Testis (tissue), 3 donors: ENCODE results near the gene ZNF383. TPM values are rescaled to one million over a fixed set of nuclear protein-coding genes. Genes with fewer than 3 reads are reported as not detected.
A peak's percentile ranks its signal among the peaks of the same experiment; 100 is the strongest.

ENCODE experiments used
- DNase-seq: peaks from one replicate; pipeline ENCODE4 v3.0.0-alpha.2; 2019
- H3K27ac ChIP-seq, 2 donors: fragments of 200-600 bp; sonication (generic); one replicate each; pipeline ENCODE4 v1.5.1; 2019
- H3K27me3 ChIP-seq: fragments of 200-600 bp; sonication (generic); one replicate; pipeline ENCODE4 v1.5.1; 2019
- H3K36me3 ChIP-seq: fragments of 200-600 bp; sonication (generic); one replicate; pipeline ENCODE4 v1.5.1; 2017; ENCODE audit warnings: low read depth; ENCODE audit errors: missing control alignments
- H3K4me1 ChIP-seq: fragments of 200-600 bp; sonication (generic); one replicate; pipeline ENCODE4 v1.5.1; 2019
- H3K4me3 ChIP-seq, 2 donors: fragments of 200-600 bp; sonication (generic); one replicate each; pipeline ENCODE4 v1.5.1; 2017 to 2019
- H3K9me3 ChIP-seq: fragments of 200-600 bp; sonication (generic); one replicate; pipeline ENCODE4 v1.5.1; 2017
- POLR2A ChIP-seq: fragments of 450-650 bp; IDR thresholded peaks from one replicate; pipeline ENCODE4 v1.6.1; 2017; ENCODE audit warnings: antibody characterized with exemption, mild to moderate bottlenecking, moderate library complexity
- WGBS, 2 donors: methylation state at CpG; one replicate each; pipeline ENCODE4 v1.1.5; 2018; 5-methylcytosine and 5-hydroxymethylcytosine counted together
- intact Hi-C: fragments of 100-400 bp; cut with DNase I; formaldehyde crosslinking; loops from one replicate; pipeline ENCODE4 v1.15.1; 2023; ENCODE audit warnings: low total_unique reads
- polyA plus RNA-seq: library from polyadenylated mRNA; stranded (reverse); fragments of 350-450 nt; fragmentation: Illumina TruSeq; extraction: RNeasy Lipid Tissue Mini Kit (QIAGEN cat#74804); gene quantifications from one replicate; pipeline ENCODE4 v1.2.3, GENCODE V29; 2014; ENCODE audit warnings: low read depth, low replicate concordance; ENCODE audit not compliant: insufficient read depth
- total RNA-seq, 2 donors: library from RNA; depleted of rRNA; stranded (reverse); fragments of >200 nt; gene quantifications; one replicate each; pipeline ENCODE4 v1.2.3, GENCODE V29; 2016
- TF ChIP-seq, protein P1 (sequence below), 3 experiments: fragments of 450-650 bp in 2 of 3; fragments of 200-600 bp in 1 of 3; sonication (generic) in 1 of 3; IDR thresholded peaks; one replicate each; pipeline ENCODE4 v1.5.1; 2016 to 2019; ENCODE audit warnings: antibody characterized with exemption in 3 of 3, mild to moderate bottlenecking in 2 of 3, moderate library complexity in 1 of 3

ZNF383 gene
- total and polyA plus RNA-seq, 3 donors from 2014 or later, result 7.4 to 12.2 (median 10.7) TPM

DNA sequence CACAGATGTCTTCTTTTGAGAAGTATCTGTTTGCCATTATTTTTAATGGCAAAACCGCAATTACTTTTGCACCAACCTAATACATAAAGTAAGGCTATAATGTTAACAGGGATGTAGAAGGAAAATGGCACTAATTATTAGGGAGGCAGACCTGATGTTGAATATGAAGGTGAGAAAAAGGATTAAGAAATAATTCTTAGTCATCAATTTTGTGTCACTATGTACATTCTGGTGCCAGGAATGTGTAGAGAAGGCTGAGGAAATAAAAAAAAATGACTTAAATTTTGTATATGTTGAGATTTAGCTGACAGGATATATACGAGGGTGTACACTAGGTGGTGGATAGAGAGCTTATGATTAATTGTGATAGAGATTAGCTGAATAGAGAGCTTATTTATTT lies 20.2 kb upstream of the ZNF383 start:
- Histone ChIP-seq H3K27me3 (no peaks in the 10 kb centered on the region), H3K9me3 (no peaks in the 10 kb centered on the region), H3K4me1 (no peaks in the 10 kb centered on the region), H3K27ac (no peak overlapping the region), H3K4me3 (no peak overlapping the region), H3K36me3 (no peaks in the 10 kb centered on the region)
- no peak for TF ChIP-seq POLR2A
- TF ChIP-seq, protein P1, sequence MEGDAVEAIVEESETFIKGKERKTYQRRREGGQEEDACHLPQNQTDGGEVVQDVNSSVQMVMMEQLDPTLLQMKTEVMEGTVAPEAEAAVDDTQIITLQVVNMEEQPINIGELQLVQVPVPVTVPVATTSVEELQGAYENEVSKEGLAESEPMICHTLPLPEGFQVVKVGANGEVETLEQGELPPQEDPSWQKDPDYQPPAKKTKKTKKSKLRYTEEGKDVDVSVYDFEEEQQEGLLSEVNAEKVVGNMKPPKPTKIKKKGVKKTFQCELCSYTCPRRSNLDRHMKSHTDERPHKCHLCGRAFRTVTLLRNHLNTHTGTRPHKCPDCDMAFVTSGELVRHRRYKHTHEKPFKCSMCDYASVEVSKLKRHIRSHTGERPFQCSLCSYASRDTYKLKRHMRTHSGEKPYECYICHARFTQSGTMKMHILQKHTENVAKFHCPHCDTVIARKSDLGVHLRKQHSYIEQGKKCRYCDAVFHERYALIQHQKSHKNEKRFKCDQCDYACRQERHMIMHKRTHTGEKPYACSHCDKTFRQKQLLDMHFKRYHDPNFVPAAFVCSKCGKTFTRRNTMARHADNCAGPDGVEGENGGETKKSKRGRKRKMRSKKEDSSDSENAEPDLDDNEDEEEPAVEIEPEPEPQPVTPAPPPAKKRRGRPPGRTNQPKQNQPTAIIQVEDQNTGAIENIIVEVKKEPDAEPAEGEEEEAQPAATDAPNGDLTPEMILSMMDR (IDR thresholded peaks at IDR 0.05), result no peak
- intact Hi-C loops, result no loop called here
- 93% methylated on average over 2 of the region's 2 CpGs for WGBS, 2 donors
- no peak for DNase-seq

GRCh38 chr19:37217480-37217774 lies 587 bp upstream of the ZNF383 start:
- TF ChIP-seq, protein P1 (IDR thresholded peaks at IDR 0.05), result no peak
- TF ChIP-seq POLR2A, result no peak

GRCh38 chr19:37218592-37218935 lies 550 bp downstream of the ZNF383 start:
- no peak for DNase-seq
- H3K4me1 ChIP-seq, result peaks cover 4% of the 10 kb centered on the region
- H3K9me3 ChIP-seq, result no peaks in the 10 kb centered on the region
- 11 to 21% methylated on average over 6 of the region's 6 CpGs for WGBS, 2 donors
- no peaks in the 10 kb centered on the region for H3K36me3 ChIP-seq
- intact Hi-C loops, result no loop called here
- no peaks in the 10 kb centered on the region for H3K27me3 ChIP-seq
- H3K27ac ChIP-seq, result peak overlapping the region; percentile 84 to 91
- H3K4me3 ChIP-seq, result peak overlapping the region; percentile 76 to 89
- TF ChIP-seq POLR2A, result no peak
- TF ChIP-seq, protein P1 (IDR thresholded peaks at IDR 0.05), result no peak

More at GRCh38 chr19:37217480-37217774, 587 bp upstream of the ZNF383 start:
- WGBS, 2 donors, result 1% methylated on average over 7 of the region's 7 CpGs
- Histone ChIP-seq H3K4me3 (peak overlapping the region; percentile 76 to 89), H3K27me3 (no peaks in the 10 kb centered on the region), H3K9me3 (no peaks in the 10 kb centered on the region), H3K27ac (peak overlapping the region; percentile 84 to 91), H3K36me3 (no peaks in the 10 kb centered on the region), H3K4me1 (peaks cover 4% of the 10 kb centered on the region)
- DNase-seq, result no peak
- intact Hi-C loops, result no loop called here

DNA sequence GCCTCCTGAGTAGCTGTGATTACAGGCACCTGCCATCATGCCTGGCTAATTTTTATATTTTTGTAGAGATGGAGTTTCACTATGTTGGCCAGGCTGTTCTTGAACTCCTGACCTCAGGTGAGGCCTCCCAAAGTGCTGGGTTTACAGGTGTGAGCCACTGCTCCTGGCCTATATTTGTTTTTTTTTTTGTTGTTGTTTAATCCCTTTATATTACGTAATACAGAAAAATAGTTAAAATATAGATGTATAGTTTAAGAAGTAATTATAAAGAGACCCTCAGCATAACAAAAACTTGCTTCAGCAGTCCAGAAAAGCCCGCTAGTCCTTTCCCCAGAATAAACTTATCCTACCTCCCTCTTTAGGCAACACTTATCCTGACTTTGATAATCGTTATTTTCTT lies 2.4 kb downstream of the ZNF383 start:
- H3K27me3 ChIP-seq, result no peaks in the 10 kb centered on the region
- peaks cover 4% of the 10 kb centered on the region for H3K4me1 ChIP-seq
- H3K9me3 ChIP-seq, result no peaks in the 10 kb centered on the region
- WGBS, 2 donors, result 95% methylated on average over 3 of the region's 3 CpGs
- intact Hi-C loops, result no loop called here
- H3K27ac ChIP-seq, result no peak overlapping the region
- no peak for TF ChIP-seq POLR2A
- TF ChIP-seq, protein P1 (IDR thresholded peaks at IDR 0.05), result no peak
- H3K4me3 ChIP-seq, result no peak overlapping the region
- no peaks in the 10 kb centered on the region for H3K36me3 ChIP-seq
- DNase-seq, result no peak

- Histone ChIP-seq H3K9me3 (no peaks in the 10 kb centered on the region), H3K36me3 (no peaks in the 10 kb centered on the region), H3K4me1 (peaks cover 4% of the 10 kb centered on the region), H3K4me3 (no peak overlapping the region), H3K27me3 (no peaks in the 10 kb centered on the region), H3K27ac (no peak overlapping the region)
- no peak for DNase-seq
- intact Hi-C loops, result no loop called here
- 94 to 95% methylated on average over 2 of the region's 2 CpGs for WGBS, 2 donors
- TF ChIP-seq, protein P1 (IDR thresholded peaks at IDR 0.05), result no peak
- no peak for TF ChIP-seq POLR2A
Measured at GRCh38 chr19:37221136-37221535, 3.1 kb downstream of the ZNF383 start.
